Suprapubic skin (tissue), 4 donors: ENCODE data around the gene ICAM4. TPM values are rescaled to one million over a fixed set of nuclear protein-coding genes. Genes with fewer than 3 reads are reported as not detected.
A peak's percentile ranks its signal among the peaks of the same experiment; 100 is the strongest.

Experiments
- DNase-seq, 2 donors: peaks; one replicate each; pipeline ENCODE4 v3.0.0-alpha.2; 2019; ENCODE audit warnings: low spot score in 2 of 2
- H3K27ac ChIP-seq: fragments of 200-600 bp; sonication (generic); one replicate; pipeline ENCODE4 v1.5.1; 2019
- H3K27me3 ChIP-seq: fragments of 200-600 bp; sonication (generic); one replicate; pipeline ENCODE4 v1.5.1; 2019
- H3K36me3 ChIP-seq: fragments of 200-600 bp; sonication (generic); one replicate; pipeline ENCODE4 v1.5.1; 2019
- H3K4me1 ChIP-seq: fragments of 200-600 bp; sonication (generic); one replicate; pipeline ENCODE4 v1.5.1; 2019
- H3K4me3 ChIP-seq: fragments of 200-600 bp; sonication (generic); one replicate; pipeline ENCODE4 v1.5.1; 2019; ENCODE audit warnings: mild to moderate bottlenecking
- H3K9me3 ChIP-seq: fragments of 200-600 bp; sonication (generic); one replicate; pipeline ENCODE4 v1.5.1; 2019
- EP300 ChIP-seq: sonication (generic); formaldehyde crosslinking; IDR thresholded peaks from one replicate; pipeline ENCODE4 v1.6.1; 2017; ENCODE audit warnings: antibody characterized with exemption
- POLR2A ChIP-seq, 2 donors: fragments of 450-650 bp; IDR thresholded peaks; one replicate each; pipeline ENCODE4 v1.6.1; 2017; ENCODE audit warnings: antibody characterized with exemption in 2 of 2, mild to moderate bottlenecking in 2 of 2, moderate library complexity in 2 of 2
- POLR2AphosphoS5 ChIP-seq, 3 donors: sonication (generic); formaldehyde crosslinking; IDR thresholded peaks; one replicate each; pipeline ENCODE4 v1.6.1; 2017; ENCODE audit warnings: antibody characterized with exemption in 3 of 3
- WGBS: methylation state at CpG from one replicate; pipeline ENCODE4 v1.1.5; 2018; 5-methylcytosine and 5-hydroxymethylcytosine counted together
- total RNA-seq, 4 donors: library from RNA; depleted of rRNA; stranded (reverse); fragments of >200 nt; gene quantifications; one replicate each; pipeline ENCODE4 v1.1.0, GENCODE V29; 2016
- TF ChIP-seq, protein P1 (sequence below), 2 donors: fragments of 200-600 bp in 1 of 2; fragments of 450-650 bp in 1 of 2; sonication (generic) in 1 of 2; IDR thresholded peaks; one replicate each; pipeline ENCODE4 v1.5.1; 2016 to 2019; ENCODE audit warnings: antibody characterized with exemption in 2 of 2, mild to moderate bottlenecking in 1 of 2, moderate library complexity in 1 of 2

The ICAM4 gene
- total RNA-seq, 4 donors from 2014 or later, result not detected

DNA sequence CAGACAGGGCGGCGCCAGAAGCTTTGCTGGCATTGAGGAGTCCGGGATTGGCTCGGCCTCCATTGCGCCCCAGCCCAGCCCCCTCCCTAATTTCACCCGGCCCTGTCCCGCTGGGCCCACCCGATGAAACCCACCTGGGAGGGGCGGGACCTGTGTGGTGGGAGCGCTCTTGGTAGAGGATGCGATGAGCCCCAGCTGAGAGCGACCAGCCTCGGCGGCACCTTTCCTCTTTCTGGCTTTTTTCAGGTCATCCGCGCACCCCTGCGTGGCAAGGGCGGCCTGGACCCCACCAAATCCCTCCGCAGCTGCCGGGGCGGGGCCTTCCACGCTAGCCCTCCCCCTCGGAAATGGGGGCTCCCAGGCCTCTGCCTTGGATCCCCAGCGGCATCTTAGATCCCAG lies 22.7 kb downstream of the ICAM4 start, which contains the start of gene ZGLP1:
TSS of gene ZGLP1 (minus strand) at position 393 of the 400 bp plus-strand sequence.
- Histone ChIP-seq H3K4me3 (no peak within 1 kb of the TSS), H3K9me3 (no peaks in the 10 kb centered on the region), H3K4me1 (no peaks in the 10 kb centered on the region), H3K36me3 (peaks cover 13% of the 10 kb centered on the region), H3K27ac (no peak within 1 kb of the TSS), H3K27me3 (no peaks in the 10 kb centered on the region)
- TF ChIP-seq POLR2AphosphoS5 (IDR thresholded peaks at IDR 0.05) (no peak), POLR2A (IDR thresholded peaks at IDR 0.05) (no peak), EP300 (no peak)
- TF ChIP-seq, protein P1, sequence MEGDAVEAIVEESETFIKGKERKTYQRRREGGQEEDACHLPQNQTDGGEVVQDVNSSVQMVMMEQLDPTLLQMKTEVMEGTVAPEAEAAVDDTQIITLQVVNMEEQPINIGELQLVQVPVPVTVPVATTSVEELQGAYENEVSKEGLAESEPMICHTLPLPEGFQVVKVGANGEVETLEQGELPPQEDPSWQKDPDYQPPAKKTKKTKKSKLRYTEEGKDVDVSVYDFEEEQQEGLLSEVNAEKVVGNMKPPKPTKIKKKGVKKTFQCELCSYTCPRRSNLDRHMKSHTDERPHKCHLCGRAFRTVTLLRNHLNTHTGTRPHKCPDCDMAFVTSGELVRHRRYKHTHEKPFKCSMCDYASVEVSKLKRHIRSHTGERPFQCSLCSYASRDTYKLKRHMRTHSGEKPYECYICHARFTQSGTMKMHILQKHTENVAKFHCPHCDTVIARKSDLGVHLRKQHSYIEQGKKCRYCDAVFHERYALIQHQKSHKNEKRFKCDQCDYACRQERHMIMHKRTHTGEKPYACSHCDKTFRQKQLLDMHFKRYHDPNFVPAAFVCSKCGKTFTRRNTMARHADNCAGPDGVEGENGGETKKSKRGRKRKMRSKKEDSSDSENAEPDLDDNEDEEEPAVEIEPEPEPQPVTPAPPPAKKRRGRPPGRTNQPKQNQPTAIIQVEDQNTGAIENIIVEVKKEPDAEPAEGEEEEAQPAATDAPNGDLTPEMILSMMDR (IDR thresholded peaks at IDR 0.05), result no peak
- WGBS, result 88% methylated on average over 19 of the region's 24 CpGs
- DNase-seq, result no peak

DNA sequence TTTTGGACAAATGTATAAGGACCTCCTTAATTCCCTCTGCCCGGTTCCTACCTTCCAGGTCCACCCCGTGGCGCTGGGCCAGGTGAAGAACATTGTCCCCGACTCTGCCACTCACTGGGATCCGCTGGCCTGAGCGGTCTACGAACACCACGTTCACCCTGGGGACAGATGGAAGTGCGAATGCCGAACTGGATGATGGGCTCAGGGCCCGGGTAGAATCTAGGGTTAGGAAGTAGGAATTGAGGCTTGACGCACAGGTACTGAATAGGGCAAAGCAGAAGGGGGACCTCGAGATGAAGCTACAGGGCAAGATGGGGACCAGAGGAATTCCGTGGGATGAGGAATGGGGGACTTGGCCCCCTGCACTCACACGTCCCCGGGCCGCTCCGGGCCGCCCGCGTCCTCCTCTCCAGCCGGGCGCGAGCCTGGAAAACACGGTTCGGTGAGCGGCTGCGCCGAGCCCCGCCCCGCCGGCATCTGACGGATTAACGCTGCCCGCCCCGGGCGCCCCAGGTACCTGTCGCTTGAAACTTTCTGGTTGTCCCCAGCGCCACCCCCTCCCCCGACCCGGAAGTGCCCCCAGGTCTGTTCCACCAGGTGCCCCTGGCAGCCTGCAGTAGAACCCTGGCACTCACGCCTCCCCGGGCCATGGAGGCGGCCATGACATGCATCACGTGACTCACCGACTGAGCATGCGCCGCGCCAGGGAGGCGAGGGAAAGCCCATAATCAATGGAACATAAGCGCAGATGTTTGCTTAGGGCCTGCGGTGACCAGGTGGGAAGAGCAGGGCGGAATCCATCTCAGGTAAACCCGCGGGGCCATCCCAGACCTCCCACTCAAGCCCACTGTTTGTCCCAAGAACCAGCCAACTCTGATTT lies 28.8 kb downstream of the ICAM4 start, which contains the start of gene FDX2:
TSS of gene FDX2 (minus strand) at position 681 of the 880 bp plus-strand sequence. CDS start at position 662, 19 bp downstream.
- TF ChIP-seq POLR2A (IDR thresholded peaks at IDR 0.05) (no peak), EP300 (no peak), POLR2AphosphoS5 (IDR thresholded peaks at IDR 0.05) (no peak)
- TF ChIP-seq, protein P1 (IDR thresholded peaks at IDR 0.05), result no peak
- Histone ChIP-seq H3K36me3 (peaks cover 42% of the 10 kb centered on the region), H3K4me1 (peaks cover 15% of the 10 kb centered on the region), H3K4me3 (peak within 1 kb of the TSS; percentile 85), H3K9me3 (no peaks in the 10 kb centered on the region), H3K27ac (no peak within 1 kb of the TSS), H3K27me3 (no peaks in the 10 kb centered on the region)
- 1% methylated on average over 24 of the region's 55 CpGs for WGBS
- peak; percentile 92 to 94 for DNase-seq

DNA sequence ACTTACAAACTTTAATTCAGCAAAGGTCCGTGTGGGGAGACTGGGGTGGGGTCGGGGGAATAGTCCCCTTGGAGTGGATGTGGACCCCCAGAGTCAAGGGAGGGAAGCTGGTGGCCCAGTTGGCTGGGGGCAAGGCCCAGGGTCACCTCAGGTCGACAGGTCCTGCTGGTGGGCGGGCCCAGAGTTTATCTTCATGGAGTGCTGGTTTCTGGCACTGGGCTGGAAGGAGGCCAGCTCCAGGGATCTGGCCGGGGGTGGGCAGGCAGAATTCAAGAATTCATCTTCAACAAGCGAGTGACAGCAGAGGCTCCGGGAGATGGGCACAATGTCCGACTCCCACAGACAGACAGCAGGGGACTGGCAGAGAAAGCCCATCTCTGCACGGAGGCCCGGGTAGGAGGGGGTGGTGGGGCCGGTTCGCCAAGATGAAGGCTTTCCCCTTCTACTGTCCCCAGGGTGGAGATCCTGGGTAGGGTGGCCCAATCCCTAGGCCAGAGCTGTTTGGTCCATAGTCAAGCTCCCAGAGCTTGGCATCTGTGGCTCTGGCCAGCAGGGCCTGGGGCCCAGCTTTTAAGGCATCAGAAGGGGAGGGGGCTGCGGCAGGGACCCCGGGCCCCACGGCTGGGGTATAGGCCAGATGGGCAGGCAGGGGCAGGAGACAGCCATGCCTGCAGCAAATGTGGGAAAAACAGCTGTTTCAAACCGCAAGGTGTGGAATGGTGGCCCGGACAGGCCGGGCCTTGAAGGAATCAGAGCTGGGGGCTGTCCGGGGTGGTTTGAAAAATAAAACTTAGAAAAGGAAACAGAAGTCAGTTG lies 29.7 kb downstream of the ICAM4 start:
- Histone ChIP-seq H3K9me3 (no peaks in the 10 kb centered on the region), H3K4me3 (peak overlapping the region; percentile 85), H3K27ac (no peak overlapping the region), H3K27me3 (no peaks in the 10 kb centered on the region), H3K36me3 (peaks cover 49% of the 10 kb centered on the region), H3K4me1 (peaks cover 15% of the 10 kb centered on the region)
- TF ChIP-seq POLR2AphosphoS5 (IDR thresholded peaks at IDR 0.05), result no peak
- no peak for TF ChIP-seq POLR2A (IDR thresholded peaks at IDR 0.05)
- TF ChIP-seq EP300, result no peak
- TF ChIP-seq, protein P1 (IDR thresholded peaks at IDR 0.05), result no peak
- WGBS, result 66% methylated on average over 10 of the region's 19 CpGs
- no peak for DNase-seq

DNA sequence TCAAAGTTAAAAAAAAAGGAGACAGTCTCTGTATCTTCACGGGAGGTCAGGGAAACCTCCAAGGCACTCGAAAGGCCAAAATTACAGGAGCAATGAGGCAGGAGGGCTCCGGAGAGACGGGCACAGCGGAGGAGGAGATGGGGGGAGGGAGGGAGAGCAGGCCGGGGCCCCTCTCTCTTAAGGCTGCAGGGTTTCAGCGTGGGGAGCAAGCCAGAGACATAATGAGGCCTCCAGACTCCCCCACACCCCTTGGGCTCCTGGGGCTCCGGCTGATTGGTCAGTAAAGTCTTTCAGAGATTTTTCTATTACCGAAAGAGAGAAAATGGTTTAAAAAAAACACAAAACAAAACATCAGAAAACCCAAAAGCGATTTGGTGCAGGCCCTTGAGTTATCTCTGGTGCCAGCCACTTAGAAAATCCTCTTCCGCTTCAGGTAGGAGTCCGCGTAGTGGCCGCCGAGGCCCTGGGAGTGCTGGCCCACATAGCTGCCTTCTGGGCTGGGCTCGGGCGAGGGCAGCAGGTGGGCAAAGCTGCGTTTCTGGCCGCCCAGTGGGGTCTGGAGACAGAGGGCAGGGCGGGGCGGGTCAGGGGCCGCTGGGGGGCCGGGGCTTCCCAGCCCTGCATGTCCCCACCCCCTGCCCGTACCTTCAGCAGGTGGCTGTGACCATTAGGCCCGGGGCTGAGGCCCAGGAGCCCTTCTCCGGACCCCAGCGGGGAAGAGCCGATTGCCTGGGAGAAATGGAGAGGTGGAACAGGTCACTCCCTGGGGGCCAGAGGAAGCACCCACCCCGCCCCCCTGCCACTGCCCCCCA lies 30.5 kb downstream of the ICAM4 start:
- no peak overlapping the region for H3K27ac ChIP-seq
- WGBS, result 81% methylated on average over 20 of the region's 29 CpGs
- H3K4me1 ChIP-seq, result peaks cover 15% of the 10 kb centered on the region
- TF ChIP-seq EP300 (no peak), POLR2AphosphoS5 (IDR thresholded peaks at IDR 0.05) (no peak), POLR2A (IDR thresholded peaks at IDR 0.05) (no peak)
- TF ChIP-seq, protein P1 (IDR thresholded peaks at IDR 0.05), result no peak
- H3K4me3 ChIP-seq, result no peak overlapping the region
- H3K36me3 ChIP-seq, result peaks cover 57% of the 10 kb centered on the region
- no peak for DNase-seq
- H3K27me3 ChIP-seq, result no peaks in the 10 kb centered on the region
- no peaks in the 10 kb centered on the region for H3K9me3 ChIP-seq
